HCT116 (cell line): ENCODE results near the gene PTPRF. TPM values are rescaled to one million over a fixed set of nuclear protein-coding genes. Genes with fewer than 3 reads are reported as not detected.

Experiments
- ATAC-seq: fragments of 200-7000 bp; cut with Tn5 transposase; 2 replicates; pipeline ENCODE4 v1.9.1; 2020; ENCODE audit warnings: mild to moderate bottlenecking, moderate library complexity
- Bru-seq: library from RNA; stranded (reverse); fragments of 400-500 nt; gene quantifications from one replicate; lab custom pipeline; 2021; lab: Mats Ljungman, UMichigan
- BruChase-seq, 2 experiments: library from RNA; stranded (reverse); fragments of 400-500 nt; gene quantifications; one replicate each; lab custom pipeline; 2021; lab: Mats Ljungman, UMichigan
- BruUV-seq: library from RNA; stranded (reverse); fragments of 400-500 nt; replicated peaks from 2 replicates; lab custom pipeline; 2021; lab: Mats Ljungman, UMichigan
- CTCF ChIA-PET: fragments of 300-600 bp; sonication (Branson Sonifier 250); formaldehyde crosslinking; loops from one replicate; lab custom pipeline; 2021; ENCODE audit warnings: antibody characterized with exemption; lab: Charles Lee
- POLR2A ChIA-PET: fragments of 300-600, 350-600 bp; sonication (Branson Sonifier 250); formaldehyde crosslinking; loops from one replicate; lab custom pipeline; 2021; ENCODE audit warnings: antibody characterized with exemption; lab: Charles Lee
- RAD21 ChIA-PET, 2 experiments: fragments of 300-600 bp; sonication (Branson Sonifier 250); formaldehyde crosslinking; loops; one replicate each; lab custom pipeline; 2023; ENCODE audit warnings: low total read pairs in 2 of 2; ENCODE audit not compliant: uncharacterized antibody in 2 of 2, unreplicated experiment in 2 of 2, low non-redundant PET in 1 of 2; lab: Charles Lee
- DNase-seq: peaks from one replicate; pipeline ENCODE4 v3.0.0-alpha.2; 2010; ENCODE audit warnings: low read depth, low spot score
- H2AFZ ChIP-seq: fragments of 200-600 bp; shearing (Covaris generic), sonication (generic); 2 replicates; pipeline ENCODE4 v1.6.1; 2017; ENCODE audit warnings: low read depth, mixed run types, mixed read lengths, antibody characterized with exemption, low read length; ENCODE audit not compliant: poor library complexity, severe bottlenecking
- H3K27ac ChIP-seq: 2 replicates; pipeline ENCODE4 v1.5.1; 2012; ENCODE audit warnings: low read depth, low read length
- H3K27me3 ChIP-seq: fragments of 200-600 bp; sonication (generic); 2 replicates; pipeline ENCODE4 v1.6.1; 2016; ENCODE audit warnings: mixed run types, low read length, mixed read lengths; ENCODE audit not compliant: insufficient read depth
- H3K36me3 ChIP-seq, 2 experiments: fragments of 200-500 bp in 1 of 2; fragments of 200-600 bp in 1 of 2; sonication (Bioruptor generic) in 1 of 2; sonication (generic) in 1 of 2; 2 replicates each; pipeline versions ENCODE4 v1.5.1 to v1.6.1; 2014 to 2016; ENCODE audit warnings: low read length in 2 of 2, inconsistent platforms in 1 of 2, mixed read lengths in 1 of 2, mixed run types in 1 of 2; ENCODE audit not compliant: insufficient read depth in 2 of 2, control insufficient read depth in 1 of 2
- H3K4me1 ChIP-seq, 2 experiments: fragments of 200-600 bp in 1 of 2; sonication (generic) in 1 of 2; 2 replicates each; pipeline versions ENCODE4 v1.5.1 to v1.6.1; 2012 to 2017; ENCODE audit warnings: low read length in 2 of 2, inconsistent platforms in 1 of 2, mild to moderate bottlenecking in 1 of 2, mixed read lengths in 1 of 2, mixed run types in 1 of 2, moderate library complexity in 1 of 2; ENCODE audit not compliant: insufficient read depth in 2 of 2, control insufficient read depth in 1 of 2
- H3K4me2 ChIP-seq: fragments of 200-600 bp; sonication (generic); 2 replicates; pipeline ENCODE4 v1.6.1; 2017; ENCODE audit warnings: mixed run types, low read length, mixed read lengths
- H3K4me3 ChIP-seq, 2 experiments: fragments of 200-600 bp in 1 of 2; sonication (generic) in 1 of 2; replicated peaks in 1 of 2; 2 replicates each; pipeline ENCODE4 v1.5.1; 2011 to 2016; ENCODE audit warnings: low read length in 2 of 2, control low read depth in 1 of 2, low read depth in 1 of 2, mild to moderate bottlenecking in 1 of 2, mixed read lengths in 1 of 2, mixed run types in 1 of 2
- H3K79me2 ChIP-seq: fragments of 200-600 bp; sonication (generic); 2 replicates; pipeline ENCODE4 v1.6.1; 2017; ENCODE audit warnings: mild to moderate bottlenecking, mixed run types, low read length, moderate library complexity, mixed read lengths; ENCODE audit not compliant: insufficient read depth
- H3K9ac ChIP-seq: fragments of 200-600 bp; sonication (generic); 2 replicates; pipeline ENCODE4 v1.6.1; 2016; ENCODE audit warnings: low read length, mixed read lengths
- H3K9me2 ChIP-seq: fragments of 200-600 bp; sonication (generic), shearing (Covaris generic); 2 replicates; pipeline ENCODE4 v1.6.1; 2017; ENCODE audit warnings: mixed run types, mild to moderate bottlenecking, moderate library complexity; ENCODE audit not compliant: insufficient read depth
- H3K9me3 ChIP-seq, 2 experiments: fragments of 200-500 bp in 1 of 2; fragments of 200-600 bp in 1 of 2; sonication (Bioruptor generic) in 1 of 2; sonication (generic) in 1 of 2; 2 replicates each; pipeline ENCODE4 v1.6.1; 2014 to 2017; ENCODE audit warnings: low read length in 2 of 2, mixed read lengths in 2 of 2, inconsistent platforms in 1 of 2, low read depth in 1 of 2, mild to moderate bottlenecking in 1 of 2, mixed run types in 1 of 2, moderate library complexity in 1 of 2; ENCODE audit not compliant: control insufficient read depth in 1 of 2, insufficient read depth in 1 of 2
- H4K20me1 ChIP-seq: fragments of 200-600 bp; sonication (generic), shearing (Covaris generic); 2 replicates; pipeline ENCODE4 v1.6.1; 2017; ENCODE audit warnings: mixed run types, mild to moderate bottlenecking, moderate library complexity; ENCODE audit not compliant: insufficient read depth
- POLR2A ChIP-seq: IDR thresholded peaks from 2 replicates; pipeline ENCODE4 v1.7.0; 2011; ENCODE audit warnings: borderline replicate concordance; ENCODE audit not compliant: insufficient read depth, insufficient read length; ENCODE audit errors: extremely low read depth
- POLR2AphosphoS5 ChIP-seq: IDR thresholded peaks from 2 replicates; pipeline ENCODE4 v1.6.1; 2011; ENCODE audit warnings: mild to moderate bottlenecking, low read depth, low read length, moderate library complexity
- REST ChIP-seq: IDR thresholded peaks from 2 replicates; pipeline ENCODE4 v1.6.1; 2012; ENCODE audit warnings: low read depth
- YY1 ChIP-seq: IDR thresholded peaks from 2 replicates; pipeline ENCODE4 v1.6.1; 2011; ENCODE audit warnings: low read length, low read depth, moderate library complexity, mild to moderate bottlenecking; ENCODE audit not compliant: insufficient replicate concordance; ENCODE audit errors: extremely low read depth
- ZFX ChIP-seq: fragments of 450-650 bp; IDR thresholded peaks from 2 replicates; pipeline ENCODE4 v1.6.1; 2017
- intact Hi-C: fragments of 100-400 bp; cut with micrococcal nuclease; formaldehyde crosslinking; loops from 2 replicates; pipeline ENCODE4 v1.10.0; 2022
- long read RNA-seq: library from polyadenylated mRNA; unstranded; transcript quantifications from one replicate; pipeline ENCODE4 v2.0.0, GENCODE V29; 2021; ENCODE audit not compliant: unreplicated experiment
- polyA plus RNA-seq: library from polyadenylated mRNA; unstranded; fragments of >200 nt; gene quantifications from 2 replicates; pipeline ENCODE4 v1.2.1, GENCODE V29; 2012; ENCODE audit warnings: missing spikeins
- total RNA-seq: library from RNA; stranded (reverse); gene quantifications from one replicate; pipeline ENCODE4 v1.2.1, GENCODE V29; 2021; ENCODE audit not compliant: unreplicated experiment
- TF ChIP-seq, protein P1 (sequence below): IDR thresholded peaks from 2 replicates; pipeline ENCODE4 v1.6.1; 2011; ENCODE audit warnings: mild to moderate bottlenecking, low read length, moderate library complexity; ENCODE audit not compliant: insufficient replicate concordance; ENCODE audit errors: extremely low read depth

PTPRF gene
- total RNA-seq (224 TPM), Bru-seq, nascent RNA (percentile 79 among the genes with signal in this experiment), BruChase-seq, experiment 1, labeled RNA remaining after a 6-hour chase (percentile 87 among the genes with signal in this experiment), BruChase-seq, experiment 2, labeled RNA remaining after a 2-hour chase (percentile 84 among the genes with signal in this experiment)
- polyA plus RNA-seq, result 217 and 285 TPM in 2 replicates
- long read RNA-seq, full-length matches to known transcripts, result 10 of 290 reads
- long read RNA-seq, partial matches to known transcripts, result 266 of 290 reads
- long read RNA-seq, other reads (novel, unspliced or antisense), result 14 of 290 reads

DNA sequence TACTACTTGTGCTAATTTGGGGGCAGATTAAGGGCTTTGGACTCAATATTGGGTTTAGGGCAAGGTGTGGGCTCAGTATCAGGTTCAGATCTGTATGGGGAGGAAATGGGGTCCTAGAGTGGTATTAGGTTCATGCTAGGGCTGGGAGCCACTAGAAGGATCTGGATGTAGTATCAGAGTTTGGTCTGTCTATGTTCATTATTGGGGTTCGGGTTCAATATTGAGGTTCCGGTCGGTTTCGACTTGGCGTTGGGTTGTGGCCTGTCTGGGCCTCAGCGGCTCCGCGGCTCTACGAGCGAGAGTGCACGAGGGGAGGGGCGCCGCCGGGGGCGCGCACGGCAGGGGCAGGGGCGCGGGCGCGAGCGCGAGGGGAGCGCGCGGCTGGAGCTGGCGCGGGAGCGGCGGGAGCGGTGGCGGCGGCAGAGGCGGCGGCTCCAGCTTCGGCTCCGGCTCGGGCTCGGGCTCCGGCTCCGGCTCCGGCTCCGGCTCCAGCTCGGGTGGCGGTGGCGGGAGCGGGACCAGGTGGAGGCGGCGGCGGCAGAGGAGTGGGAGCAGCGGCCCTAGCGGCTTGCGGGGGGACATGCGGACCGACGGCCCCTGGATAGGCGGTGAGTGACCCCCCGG, at the start of gene PTPRF:
PTPRF (plus strand) TSS at position 401 of the 624 bp plus-strand sequence. CDS start 14,193 bp downstream, outside the sequence.
- POLR2A ChIA-PET, result interaction anchor here (0.9 to 2.4 kb wide), 2 partner anchors 19 to 119 kb away, joined by 7 to 8 read pairs; partner anchors contain the start of gene KDM4A

More for the DNA sequence above, at the start of gene PTPRF:
- Histone ChIP-seq H3K4me1 (peaks cover 26 to 65% of the 10 kb centered on the region in 2 experiments), H3K36me3 (no peaks in the 10 kb centered on the region), H3K4me2 (peak within 1 kb of the TSS; percentile 85), H3K9me3 (no peaks in the 10 kb centered on the region), H3K4me3 (peak within 1 kb of the TSS; percentile 79 to 90), H4K20me1 (0 out of 2 replicates have a peak, but pooled peaks cover 3% of the 10 kb centered on the region), H2AFZ (no peak within 1 kb of the TSS), H3K27ac (peak within 1 kb of the TSS; percentile 68), H3K9me2 (no peaks in the 10 kb centered on the region), H3K27me3 (no peaks in the 10 kb centered on the region), H3K9ac (peak within 1 kb of the TSS; percentile 89), H3K79me2 (peaks cover 41% of the 10 kb centered on the region)
- peak; percentile 62 for ATAC-seq
- no TSS peak for BruUV-seq
- intact Hi-C loops, result loop anchor here (2.0 to 5.0 kb wide), 3 partner anchors 52 to 222 kb away; partner anchors contain the start of gene KDM4A
- ChIA-PET CTCF (interaction anchor here (0.9 to 2.4 kb wide), 4 partner anchors 20 to 403 kb away, joined by 3 to 26 read pairs (median 4); partner anchors contain the start of gene ARTN), RAD21 (interaction anchor here in 1 of 2 experiments (2.2 kb wide), 1 partner anchor 404 kb away, joined by 6 read pairs; no protein-coding TSS in a partner anchor)
- no peak for DNase-seq
- TF ChIP-seq POLR2A (peak; percentile 52), POLR2AphosphoS5 (peak; percentile 67), REST (no peak), ZFX (0 out of 2 replicates have a peak, but pooled peaks have one; percentile 29), YY1 (no peak)
- TF ChIP-seq, protein P1, sequence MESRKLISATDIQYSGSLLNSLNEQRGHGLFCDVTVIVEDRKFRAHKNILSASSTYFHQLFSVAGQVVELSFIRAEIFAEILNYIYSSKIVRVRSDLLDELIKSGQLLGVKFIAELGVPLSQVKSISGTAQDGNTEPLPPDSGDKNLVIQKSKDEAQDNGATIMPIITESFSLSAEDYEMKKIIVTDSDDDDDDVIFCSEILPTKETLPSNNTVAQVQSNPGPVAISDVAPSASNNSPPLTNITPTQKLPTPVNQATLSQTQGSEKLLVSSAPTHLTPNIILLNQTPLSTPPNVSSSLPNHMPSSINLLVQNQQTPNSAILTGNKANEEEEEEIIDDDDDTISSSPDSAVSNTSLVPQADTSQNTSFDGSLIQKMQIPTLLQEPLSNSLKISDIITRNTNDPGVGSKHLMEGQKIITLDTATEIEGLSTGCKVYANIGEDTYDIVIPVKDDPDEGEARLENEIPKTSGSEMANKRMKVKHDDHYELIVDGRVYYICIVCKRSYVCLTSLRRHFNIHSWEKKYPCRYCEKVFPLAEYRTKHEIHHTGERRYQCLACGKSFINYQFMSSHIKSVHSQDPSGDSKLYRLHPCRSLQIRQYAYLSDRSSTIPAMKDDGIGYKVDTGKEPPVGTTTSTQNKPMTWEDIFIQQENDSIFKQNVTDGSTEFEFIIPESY, result no peak
